HG03575 (cell line): Measurements from ENCODE around the gene HIGD2B.
"Not testable (repeated sequence)": the region's sequence is repeated elsewhere in the genome, so short reads cannot be mapped to it uniquely, and the experiment has no call there.

Experiments used
- ATAC-seq: cut with Tn5 transposase; IDR thresholded peaks from one replicate; pipeline ENCODE4 v1.9.1; 2021; ENCODE audit not compliant: unreplicated experiment, insufficient number of reproducible peaks, low FRiP score; ENCODE audit errors: extremely low read depth

The HIGD2B gene

DNA sequence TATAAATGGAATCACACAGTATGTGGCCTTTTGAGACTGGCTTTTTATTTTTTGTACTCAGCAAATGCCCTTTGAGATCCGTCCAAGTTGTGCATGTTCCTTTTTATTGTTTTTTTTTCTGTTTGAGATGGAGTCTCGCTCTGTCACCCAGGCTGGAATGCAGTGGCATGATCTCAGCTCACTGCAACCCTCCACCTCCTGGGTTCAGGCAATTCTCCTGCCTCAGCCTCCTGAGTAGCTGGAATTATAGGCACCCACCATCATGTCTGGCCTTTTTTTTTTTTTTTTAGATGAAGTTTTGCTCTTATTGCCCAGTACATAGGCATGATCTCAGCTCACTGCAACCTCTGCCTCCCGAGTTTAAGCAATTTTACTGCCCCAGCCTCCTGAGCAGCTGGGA is 59.8 kb downstream of the HIGD2B start:
- ATAC-seq = not testable (repeated sequence)
